ENCODE data around the gene FAAP100.

FAAP100 gene

DNA sequence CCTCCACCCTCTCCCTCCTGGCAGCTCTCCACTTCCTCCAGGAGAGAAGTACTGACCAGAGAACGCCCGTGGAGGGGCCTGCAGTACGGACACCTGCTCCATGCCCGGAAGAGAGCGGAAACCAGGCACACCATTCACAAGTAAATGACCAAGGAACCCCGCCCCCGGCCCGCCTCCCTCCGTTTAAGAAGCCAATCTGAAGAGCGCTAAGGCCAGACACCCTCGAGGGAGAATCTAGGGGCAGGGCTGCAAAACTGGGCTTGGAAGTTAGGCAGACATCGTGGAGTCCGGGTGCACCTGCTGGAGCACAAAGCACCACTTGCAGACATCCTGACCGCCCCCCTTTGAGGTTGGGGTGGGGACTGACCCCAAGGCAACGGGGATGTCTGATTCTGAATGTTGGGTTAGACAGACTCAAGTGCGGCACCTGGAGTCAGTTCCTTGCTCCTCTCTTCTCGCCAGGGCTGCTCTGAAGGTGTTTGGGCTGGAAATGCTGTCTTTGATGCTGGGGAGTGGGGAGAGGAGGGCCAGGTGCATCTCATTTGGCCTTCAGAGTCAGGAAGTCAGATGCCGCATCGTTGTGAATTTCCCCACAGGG lies 964 bp upstream of the FAAP100 start:
- peak; percentile 62 to 86 (median 70) for DNase-seq

DNA sequence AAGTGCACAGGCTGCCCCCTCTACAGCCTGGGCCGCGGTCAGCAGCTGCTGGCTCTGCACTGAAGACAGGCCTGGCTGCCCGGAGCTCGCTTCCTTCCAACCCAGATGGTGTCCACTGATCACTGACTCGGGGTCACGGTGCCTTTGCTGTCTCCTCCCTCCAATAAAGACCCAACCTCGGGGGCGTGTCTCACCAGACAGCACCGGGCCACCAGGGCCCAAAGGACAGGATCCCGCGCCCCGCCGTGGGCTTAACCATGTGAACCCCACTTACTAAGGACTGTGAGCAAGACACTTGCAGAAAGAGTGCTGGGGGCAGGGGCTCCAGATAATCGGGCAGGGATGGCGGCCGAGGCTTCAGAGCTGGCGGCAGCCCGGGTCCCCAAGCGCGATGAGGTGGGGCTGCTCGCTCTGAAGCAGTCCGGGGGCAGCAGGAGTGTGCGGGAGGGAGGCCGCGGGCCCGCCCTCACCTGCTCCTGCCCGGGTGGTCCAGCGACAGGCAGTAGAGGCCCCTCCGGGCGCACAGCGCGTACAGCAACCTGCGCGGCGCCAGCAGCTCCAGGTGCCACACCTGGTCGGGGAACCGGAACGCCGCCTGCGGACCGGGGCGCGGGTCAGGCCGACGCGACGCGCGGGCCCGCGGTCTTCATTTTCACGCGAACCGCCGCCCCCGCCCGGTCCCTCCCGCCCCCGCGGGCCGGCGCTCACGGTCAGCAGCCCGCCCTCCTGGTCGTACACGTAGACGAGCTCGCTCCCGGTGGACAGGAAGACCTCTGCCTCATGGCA lies 502 bp downstream of the FAAP100 start:
- DNase-seq: no peak

DNA sequence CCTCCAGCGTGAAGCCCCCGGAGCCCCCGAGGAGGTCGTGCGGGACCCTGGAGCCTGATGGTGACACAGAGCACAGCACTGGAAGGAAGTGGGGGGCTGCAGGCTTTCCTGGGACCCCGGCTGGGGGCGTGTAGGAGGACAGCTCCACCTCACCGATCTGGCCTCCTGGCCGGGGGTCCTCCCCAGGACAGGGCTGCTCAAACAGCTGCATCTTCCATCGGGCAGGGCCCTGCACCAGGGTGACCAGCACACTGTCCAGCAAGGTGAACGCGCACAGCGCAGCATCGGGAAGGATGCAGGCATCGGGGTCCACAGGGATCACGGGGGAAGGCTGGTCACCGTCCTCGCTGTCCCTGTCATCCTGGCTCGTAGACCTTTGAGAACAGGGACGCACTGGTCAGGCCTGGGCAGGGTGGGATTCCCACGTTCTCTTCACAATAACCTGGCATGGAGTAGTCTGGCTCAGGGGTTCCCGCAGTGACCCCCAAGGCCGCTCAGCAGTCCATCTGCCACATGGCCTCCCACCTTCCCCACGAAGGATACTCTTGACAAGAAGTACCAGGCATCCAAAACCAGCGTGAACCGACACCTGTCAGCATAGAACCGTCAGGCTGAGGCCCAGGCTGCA lies 1.2 kb downstream of the FAAP100 start:
- no peak for DNase-seq

DNA sequence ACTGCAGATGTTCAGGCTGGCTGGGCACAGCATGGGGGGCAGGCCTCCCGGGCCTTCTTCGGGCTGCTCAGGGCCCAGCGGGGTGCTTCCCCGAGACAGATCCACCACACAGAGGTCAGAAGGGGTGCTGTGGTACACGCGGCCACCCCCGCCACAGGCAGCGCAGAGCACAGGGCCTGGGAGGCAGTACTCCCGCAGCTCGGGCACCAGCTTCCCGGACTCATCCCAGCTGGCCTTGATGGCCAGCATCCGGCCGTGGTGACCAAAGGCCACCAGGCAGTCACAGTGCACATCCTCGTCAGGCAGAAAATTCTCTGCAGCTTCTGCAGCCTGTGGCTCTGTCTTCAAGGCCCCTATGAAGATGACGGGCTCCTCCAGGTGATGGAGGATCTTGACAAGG lies 1.9 kb downstream of the FAAP100 start:
- DNase-seq: no peak

DNA sequence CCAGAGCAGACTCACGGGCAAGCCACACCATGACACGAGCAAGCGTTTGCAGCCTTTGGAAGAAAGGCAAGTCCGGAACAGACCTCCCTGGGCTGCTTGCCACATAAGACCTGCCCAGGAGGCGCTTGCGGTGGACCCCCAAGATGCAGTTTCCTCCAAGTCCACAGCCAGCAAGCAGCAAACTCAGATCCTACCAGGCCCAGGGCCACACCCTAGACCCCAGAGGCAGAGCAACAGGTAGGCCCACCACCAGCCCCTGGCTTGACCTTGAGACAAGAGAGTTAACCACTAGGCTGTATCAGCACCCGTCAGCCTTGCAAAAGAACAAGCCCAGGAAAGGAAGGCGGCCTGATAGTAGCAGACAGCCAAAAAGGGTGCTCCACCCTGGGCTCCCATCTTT lies 2.3 kb downstream of the FAAP100 start:
- DNase-seq: no peak

DNA sequence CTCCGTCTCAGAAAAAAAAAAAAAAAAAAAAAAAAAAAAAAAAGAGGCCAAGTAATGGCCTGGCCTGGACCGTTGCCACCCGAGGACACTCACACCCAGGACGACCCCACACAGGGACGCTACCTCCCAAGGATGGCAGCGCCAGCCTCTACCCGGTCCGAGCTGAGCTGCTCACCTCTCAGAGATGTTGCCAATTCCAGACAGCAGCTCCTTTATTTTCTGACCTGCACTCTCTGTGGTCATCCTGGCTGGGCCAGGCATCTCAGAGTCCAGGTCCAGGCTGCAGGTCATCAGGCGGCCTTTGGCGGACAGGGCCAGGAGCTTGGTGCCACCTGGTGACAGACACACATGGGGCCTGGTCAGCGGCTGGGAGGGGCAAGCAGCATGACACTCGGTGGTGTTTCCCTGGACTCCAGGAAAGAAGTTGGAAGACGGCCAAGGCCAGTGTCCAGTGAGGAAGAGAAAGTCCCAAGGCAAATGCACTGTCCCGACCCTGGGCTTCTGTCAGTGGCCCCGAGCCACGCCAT lies 3.1 kb downstream of the FAAP100 start:
- DNase-seq: no peak

DNA sequence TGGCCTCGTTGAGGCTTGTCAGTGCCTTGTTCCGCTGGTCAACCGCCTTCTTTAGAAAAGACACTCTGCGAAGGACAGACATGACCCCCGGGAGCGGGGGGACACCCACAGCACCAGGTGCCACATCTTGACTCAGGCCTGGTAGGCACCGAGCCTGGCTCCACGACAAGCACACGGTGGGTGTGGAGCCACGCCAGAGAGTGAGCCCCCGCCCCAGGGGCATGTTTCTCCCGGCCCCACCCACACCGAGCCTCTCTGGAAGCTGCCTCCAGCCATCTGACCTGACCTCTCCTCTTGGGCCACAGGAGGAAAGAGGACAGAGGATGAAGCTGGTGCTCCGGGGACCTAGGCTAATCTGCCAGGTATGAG lies 4.6 kb downstream of the FAAP100 start:
- no peak for DNase-seq

DNA sequence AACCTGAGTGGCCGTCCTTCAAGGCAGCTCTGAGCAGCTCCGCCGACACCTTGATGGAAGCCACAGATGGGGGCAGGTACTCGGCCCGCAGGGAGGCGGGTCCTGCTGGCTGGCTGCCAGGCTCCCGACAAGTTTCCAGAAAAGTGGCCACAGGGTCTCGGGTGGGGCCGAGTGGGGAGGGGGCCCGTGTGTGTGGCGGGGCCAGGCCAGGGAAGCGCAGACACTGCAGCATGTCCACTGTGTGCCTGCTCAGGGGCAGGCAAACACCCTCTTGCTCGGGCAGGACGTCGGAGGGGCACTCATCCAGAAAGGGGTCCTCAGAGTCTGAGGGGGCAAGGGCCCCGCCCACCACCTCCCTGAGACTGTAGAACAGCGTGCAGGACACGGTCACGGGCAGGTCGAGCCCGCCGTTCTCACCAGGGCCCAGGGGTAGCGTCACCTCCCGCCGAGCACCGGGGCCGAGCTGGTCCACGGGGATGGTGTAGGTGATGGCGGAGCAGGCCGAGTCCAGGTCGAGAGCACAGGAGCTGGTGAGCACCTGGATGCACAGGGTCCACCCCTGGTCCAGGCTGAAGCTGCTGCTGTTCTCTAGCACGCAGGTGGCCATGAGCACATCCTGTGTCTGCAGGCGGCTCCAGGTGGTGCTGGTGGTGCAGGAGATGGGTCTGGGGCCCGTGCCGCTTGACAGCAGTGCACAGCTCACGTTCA lies 5.1 kb downstream of the FAAP100 start:
- DNase-seq: no peak

DNA sequence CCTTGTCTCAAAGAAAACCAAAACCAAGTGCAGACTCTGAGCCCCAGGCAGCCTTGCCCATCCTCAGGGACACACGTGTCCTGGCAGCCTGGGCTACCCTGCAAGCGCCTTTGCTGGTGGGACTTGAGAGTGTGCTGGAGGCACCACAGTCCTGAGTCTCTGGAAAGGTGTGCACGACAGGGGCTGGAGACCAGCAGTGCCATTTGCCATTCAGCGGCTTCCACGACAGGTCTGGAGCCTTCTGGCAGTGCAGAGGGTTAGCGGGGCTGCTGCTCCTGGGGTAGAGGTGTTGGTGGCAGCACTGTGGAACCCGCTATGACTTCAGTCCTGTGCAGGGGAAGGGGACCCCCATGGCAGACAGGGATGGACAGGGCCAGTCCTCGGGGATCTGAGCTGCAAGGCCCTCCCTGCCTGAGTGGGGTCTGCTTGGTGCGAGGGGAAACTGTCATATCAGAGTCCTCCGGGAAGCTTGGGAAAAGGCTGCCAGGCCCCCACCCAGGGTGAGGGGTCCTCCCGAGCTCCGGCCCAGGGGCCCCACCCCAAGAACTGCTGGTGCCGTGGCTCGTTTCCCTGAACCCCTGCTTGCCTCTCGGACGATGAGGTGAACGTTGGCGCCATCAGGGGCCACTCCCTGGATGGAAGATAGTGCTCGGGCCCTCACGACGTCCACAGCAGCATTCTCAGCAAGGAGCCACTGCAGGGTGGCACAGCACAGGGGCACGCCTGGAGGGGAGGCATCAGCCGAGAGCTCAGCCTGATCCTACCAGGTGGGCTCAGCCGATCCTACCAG lies 6.8 kb downstream of the FAAP100 start:
- peak in 1 of 5 donors; percentile 10 for DNase-seq

DNA sequence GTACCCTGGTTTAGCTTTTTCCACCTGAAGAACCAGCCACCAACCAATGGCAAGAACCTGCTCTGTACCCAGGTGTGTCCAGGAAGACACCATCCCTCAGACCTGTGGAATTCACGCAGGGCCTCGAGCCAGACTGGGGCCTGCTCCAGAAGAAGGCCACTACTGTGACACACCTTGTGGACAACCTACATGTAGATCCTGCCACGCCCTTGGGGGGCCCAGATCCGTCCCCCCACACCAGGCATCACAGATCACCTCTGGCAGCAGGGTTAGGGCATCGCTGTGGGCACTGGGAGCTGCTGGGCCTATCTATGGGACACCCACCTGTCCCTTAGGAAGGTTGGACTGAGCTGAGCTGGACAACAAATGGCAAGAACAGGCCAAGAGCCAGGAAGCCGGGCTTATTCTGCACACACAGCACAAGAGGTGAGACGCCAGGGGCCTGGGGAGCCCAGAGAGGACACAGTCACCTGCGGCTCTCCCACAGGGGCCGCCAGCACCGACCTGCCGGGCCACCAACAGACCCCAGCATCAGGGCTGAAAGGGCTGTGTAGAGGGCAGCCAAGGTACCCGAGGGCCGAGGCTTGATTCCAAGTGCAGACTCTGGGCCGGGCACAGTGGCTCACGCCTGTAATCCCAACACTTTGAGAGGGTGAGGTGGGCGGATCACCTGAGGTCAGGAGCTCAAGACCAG lies 7.7 kb downstream of the FAAP100 start:
- DNase-seq: peak in 1 of 5 donors; percentile 11

DNA sequence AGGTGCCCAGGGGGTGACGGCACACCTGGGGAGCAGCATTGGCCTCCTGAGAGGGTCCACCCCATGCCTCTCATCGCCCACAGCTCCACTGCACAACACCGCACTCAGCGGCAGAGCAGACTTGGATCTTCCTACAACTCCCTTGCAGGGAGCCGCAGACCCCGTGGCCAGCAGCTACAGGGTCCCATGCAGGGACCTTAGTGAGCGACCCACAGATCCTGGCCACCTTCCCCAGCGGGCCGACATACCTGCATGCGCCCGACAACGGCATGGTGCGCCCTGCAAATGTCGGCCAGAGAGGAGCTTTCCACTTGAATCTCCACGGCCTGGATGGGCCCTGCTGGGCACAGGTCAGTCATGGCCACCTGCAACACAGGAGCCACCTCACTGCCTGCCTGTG lies 8.4 kb downstream of the FAAP100 start:
- DNase-seq: no peak

DNA sequence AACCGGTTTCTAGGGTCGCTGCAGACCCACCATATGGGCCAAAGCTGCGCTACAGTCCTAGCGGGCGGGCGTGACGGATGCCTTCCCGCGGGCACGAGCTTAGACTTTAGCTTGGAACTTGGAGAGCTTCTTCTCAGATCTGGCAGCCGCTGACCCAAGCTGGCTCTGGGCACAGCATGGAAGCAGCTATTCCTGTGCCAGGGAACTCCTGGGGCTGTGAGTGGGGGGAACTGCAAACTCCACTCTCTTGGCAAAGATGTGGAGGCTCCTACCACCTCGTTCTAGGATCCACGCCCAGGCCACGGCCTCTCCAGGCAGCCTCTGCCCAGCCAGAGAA lies 8.8 kb downstream of the FAAP100 start:
- no peak for DNase-seq

DNA sequence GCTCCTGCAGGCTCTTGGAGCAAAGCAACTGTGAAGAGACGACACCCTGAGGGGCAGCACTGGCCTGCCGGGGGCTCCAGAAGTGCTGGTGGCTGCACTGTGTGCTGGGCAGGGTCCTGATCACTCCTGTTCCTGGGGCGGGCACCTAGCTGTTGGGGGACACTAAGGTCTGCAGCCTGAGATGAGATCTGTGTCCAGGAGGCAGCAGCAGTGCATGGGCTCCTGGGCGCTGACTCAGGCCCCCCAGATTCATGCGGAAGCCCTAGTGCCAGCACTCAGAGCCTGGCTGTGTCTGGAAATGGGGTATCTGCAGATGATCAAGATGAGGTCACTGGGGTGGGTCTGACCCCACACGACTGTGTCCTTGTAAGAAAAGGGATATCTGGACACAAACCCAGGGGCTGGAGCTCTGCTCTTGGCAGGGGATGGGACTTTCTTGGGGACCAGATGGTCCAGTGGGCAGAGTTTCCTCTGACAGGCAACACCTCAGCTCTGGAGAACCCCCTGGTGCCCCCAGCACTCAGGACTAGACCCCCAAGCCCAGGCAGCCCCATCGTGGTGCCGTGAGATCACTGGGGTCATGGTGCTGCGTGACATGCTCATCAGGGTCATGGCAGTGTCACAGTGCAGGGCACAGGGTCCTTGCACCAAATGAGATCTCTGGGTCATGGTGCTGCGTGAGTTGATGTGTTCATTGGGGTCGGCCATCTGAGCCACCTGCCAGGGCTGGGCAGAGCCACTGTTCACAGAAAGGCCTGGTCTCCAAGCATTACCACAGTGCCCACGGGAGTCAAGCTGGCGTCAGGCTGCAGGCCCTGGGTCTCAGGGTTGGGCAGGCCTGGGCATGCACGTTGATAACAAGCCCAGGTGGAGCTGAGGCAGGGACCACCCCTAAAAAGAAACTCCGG lies 9.5 kb downstream of the FAAP100 start:
- DNase-seq: no peak

DNA sequence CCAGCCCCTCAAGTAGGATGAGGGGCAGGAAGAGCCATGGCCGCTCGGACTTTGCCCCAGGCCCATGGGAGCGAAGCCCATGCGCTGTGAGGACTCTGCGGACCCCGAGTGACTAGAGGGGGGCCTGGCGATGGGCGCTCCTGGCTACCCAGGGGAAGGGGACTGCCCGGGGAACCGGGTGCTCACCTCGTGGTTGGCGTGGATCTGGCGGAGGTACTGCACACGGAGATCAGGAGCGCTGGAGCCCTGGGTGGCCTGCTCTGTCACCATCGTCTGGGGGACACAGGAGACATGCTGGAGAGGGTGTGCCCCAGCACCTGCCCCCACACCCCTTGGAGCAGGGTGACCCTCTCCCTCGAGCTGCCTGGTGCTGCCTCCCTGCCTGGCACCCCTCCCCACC lies 11.0 kb downstream of the FAAP100 start:
- DNase-seq: no peak

DNA sequence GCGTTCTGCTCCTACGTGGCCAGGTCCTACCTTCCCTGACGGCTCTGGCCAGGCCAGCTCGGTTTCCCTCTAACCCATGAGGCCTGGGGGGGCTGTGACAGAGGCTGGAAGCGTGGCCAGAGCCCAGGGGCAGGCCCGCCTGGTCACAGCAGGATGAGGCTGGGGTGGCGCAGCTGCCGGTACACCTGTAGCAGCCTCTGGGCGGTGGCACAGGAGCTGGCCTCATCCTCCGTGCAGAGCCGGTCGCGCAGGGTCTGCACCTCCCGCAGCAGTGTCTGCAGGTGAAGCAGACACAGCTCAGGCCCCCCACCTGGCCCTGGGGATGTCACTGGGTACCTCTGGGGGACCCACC lies 11.5 kb downstream of the FAAP100 start:
- DNase-seq: no peak

DNA sequence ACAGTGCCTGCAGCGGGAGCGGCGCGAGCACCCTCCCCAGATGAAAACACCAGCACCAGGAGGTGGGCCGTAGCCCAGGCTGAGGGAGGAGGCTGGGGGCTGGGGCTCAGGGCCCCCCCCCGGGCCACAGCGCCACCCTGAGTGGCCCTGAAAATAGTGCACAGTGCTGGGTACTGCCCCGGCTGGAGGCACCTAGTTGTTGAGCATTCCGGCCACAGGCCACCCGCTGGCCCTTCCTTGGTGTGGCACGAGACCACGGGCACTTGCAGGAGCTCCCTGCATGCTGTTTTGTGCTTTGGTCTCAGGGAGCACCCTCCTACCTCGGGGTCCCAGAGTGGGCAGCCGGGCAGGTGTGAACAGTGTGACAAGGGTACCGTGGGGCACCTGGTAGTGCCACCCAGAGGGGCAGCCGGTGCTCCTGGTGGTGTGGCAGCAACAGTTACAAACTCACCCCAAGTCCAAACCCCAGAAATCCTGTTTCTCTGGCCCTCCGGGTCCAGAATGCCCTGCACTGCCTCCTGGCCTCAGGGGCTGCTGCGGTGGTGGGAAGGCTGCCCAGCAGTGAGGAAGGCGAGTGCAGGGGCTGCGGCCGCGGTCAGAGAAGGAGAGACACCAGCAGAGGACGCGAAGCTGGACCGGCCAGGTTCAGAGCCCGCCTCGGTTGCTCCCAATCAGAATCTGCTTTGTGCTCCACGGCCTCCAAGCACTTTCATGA lies 12.0 kb downstream of the FAAP100 start:
- DNase-seq: no peak

DNA sequence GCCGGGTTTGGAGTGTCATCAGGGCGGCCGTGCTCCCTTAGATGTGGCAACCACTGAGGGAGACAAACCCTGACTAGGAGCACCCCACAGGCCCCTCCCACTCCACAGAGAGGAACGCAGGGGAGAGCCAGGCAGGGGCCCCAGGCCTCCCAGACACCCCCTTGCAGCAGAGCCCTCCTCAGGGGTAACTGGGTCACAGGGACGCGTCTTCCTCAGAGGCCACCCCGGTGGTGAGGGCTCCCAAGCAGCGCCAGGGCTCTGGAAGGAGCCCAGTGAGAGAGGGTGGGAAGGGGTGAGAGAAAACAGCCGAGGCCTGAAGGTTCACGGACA lies 12.6 kb downstream of the FAAP100 start:
- DNase-seq: no peak

DNA sequence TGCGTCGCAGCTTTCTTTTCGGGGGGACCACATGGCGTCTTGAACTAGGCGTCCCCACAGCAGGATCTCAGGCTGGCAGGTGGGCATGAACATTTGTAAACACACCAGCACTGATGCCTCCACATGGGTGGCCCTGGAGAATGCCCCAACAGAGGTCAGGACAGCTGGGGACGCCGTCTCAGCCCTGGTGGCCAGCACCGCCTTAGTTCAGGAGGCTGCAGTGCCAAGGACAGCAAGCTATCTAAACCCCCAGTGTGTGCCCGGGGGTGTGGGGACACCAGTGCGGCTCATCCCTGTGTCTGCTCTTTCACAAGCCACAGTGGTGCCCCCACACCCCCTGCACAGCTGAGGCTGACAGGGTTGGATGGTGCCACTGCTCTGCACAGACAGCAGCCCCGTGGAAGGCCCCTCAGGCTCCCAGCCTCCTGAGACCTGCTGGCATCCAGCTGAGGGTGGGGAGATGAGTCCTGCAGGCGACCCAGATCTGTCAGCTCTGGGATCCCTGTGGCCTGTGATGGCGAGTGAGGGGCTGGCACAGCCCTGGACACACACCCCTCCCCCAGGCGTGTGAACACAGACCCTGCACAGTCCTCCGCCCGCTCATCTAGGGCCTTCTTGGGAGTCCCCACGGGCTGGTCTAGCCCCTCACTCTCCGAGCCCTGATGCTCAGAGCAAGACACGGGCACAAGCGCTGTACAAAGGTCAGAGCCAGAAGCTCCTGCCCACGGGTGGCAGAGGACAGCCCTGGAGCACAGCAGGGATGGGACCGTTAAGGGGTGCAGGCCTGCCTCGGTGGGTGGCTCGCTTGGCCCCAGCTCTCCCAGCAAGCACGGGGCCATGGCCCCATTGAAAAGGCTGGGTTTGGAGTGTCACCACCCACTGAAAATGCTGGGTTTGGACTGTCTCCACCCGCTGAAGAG lies 13.2 kb downstream of the FAAP100 start:
- no peak for DNase-seq

DNA sequence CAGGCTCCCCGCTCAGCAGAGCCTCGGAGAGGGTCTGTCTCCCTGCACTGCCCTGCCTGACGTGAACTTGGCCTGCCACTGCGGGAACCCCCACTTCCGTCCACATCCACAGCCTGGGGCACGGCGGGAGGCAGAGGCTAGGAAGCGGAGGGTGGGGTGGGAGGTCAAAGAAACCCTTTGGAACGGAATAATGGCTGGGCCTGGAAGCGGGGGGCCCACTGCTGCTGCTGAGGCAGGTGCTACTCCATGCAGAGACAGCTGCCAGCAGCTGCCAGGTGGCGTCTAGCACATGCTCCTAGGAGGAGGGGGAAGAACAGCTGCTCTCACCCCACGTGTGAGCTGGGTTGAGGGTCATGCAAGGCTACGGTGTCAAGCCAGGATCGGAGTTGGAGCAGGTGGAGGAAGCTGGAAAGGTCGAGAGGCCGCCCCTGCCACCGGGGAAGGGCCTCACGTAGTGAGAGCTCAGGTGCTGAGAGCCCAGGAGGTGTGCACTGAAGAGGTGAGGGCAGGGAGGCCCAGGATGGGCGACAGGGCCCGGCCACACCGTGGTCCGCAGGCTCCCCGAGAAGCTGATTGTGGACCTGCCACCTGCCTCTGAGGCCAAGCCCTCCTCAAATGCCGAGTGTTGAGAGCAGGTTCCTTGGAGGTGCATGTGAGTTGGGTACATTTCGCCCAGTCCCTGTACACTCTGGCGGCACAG lies 14.1 kb downstream of the FAAP100 start:
- DNase-seq: peak in 1 of 5 donors; percentile 42
